Activated naive CD4-positive, alpha-beta T cell treated with anti-CD3 and anti-CD28 coated beads, Interleukin-2, amount 50 U/mL, for 24 hours (primary cell): ENCODE data around the gene SLC23A2.
A peak's percentile ranks its signal among the peaks of the same experiment; 100 is the strongest.

ENCODE experiments used
- H3K27ac Mint-ChIP-seq: one replicate; pipeline ENCODE4 v1.8.0; 2021; ENCODE audit warnings: mild to moderate bottlenecking, mixed read lengths
- H3K27me3 Mint-ChIP-seq: one replicate; pipeline ENCODE4 v1.8.0; 2021; ENCODE audit warnings: mixed read lengths
- H3K36me3 Mint-ChIP-seq: one replicate; pipeline ENCODE4 v1.8.0; 2021; ENCODE audit warnings: mixed read lengths
- H3K4me1 Mint-ChIP-seq: one replicate; pipeline ENCODE4 v1.8.0; 2021; ENCODE audit warnings: mixed read lengths
- H3K4me3 Mint-ChIP-seq: one replicate; pipeline ENCODE4 v1.8.0; 2021; ENCODE audit warnings: mild to moderate bottlenecking, mixed read lengths
- H3K9me3 Mint-ChIP-seq: one replicate; pipeline ENCODE4 v1.8.0; 2021; ENCODE audit warnings: mixed read lengths

SLC23A2 gene

GRCh38 chr20:4957187-4957586 is 44.1 kb downstream of the SLC23A2 start:
- Mint-ChIP-seq H3K9me3 (no peaks in the 10 kb centered on the region), H3K27ac (no peak overlapping the region), H3K4me1 (peaks cover 21% of the 10 kb centered on the region), H3K36me3 (peaks cover 2% of the 10 kb centered on the region), H3K27me3 (no peaks in the 10 kb centered on the region), H3K4me3 (no peak overlapping the region)

- no peak overlapping the region for H3K4me3 Mint-ChIP-seq
- no peak overlapping the region for H3K27ac Mint-ChIP-seq
- no peaks in the 10 kb centered on the region for H3K9me3 Mint-ChIP-seq
- H3K27me3 Mint-ChIP-seq, result no peaks in the 10 kb centered on the region
- peaks cover 13% of the 10 kb centered on the region for H3K4me1 Mint-ChIP-seq
- H3K36me3 Mint-ChIP-seq, result peaks cover 4% of the 10 kb centered on the region
Observed at GRCh38 chr20:4956200-4956810, 45.0 kb downstream of the SLC23A2 start.

GRCh38 chr20:4953881-4954280 is 47.4 kb downstream of the SLC23A2 start:
- no peaks in the 10 kb centered on the region for H3K9me3 Mint-ChIP-seq

GRCh38 chr20:4952229-4952628 is 49.1 kb downstream of the SLC23A2 start:
- Mint-ChIP-seq H3K36me3 (peaks cover 4% of the 10 kb centered on the region), H3K4me1 (peaks cover 19% of the 10 kb centered on the region)

More at GRCh38 chr20:4953881-4954280, 47.4 kb downstream of the SLC23A2 start:
- Mint-ChIP-seq H3K27me3 (no peaks in the 10 kb centered on the region), H3K4me1 (peaks cover 15% of the 10 kb centered on the region), H3K4me3 (no peak overlapping the region), H3K27ac (no peak overlapping the region), H3K36me3 (peaks cover 4% of the 10 kb centered on the region)

GRCh38 chr20:4951299-4951698 is 50.0 kb downstream of the SLC23A2 start:
- no peak overlapping the region for H3K4me3 Mint-ChIP-seq
- no peaks in the 10 kb centered on the region for H3K9me3 Mint-ChIP-seq
- H3K4me1 Mint-ChIP-seq, result peaks cover 22% of the 10 kb centered on the region
- peaks cover 4% of the 10 kb centered on the region for H3K36me3 Mint-ChIP-seq
- no peak overlapping the region for H3K27ac Mint-ChIP-seq
- H3K27me3 Mint-ChIP-seq, result no peaks in the 10 kb centered on the region

More at GRCh38 chr20:4952229-4952628, 49.1 kb downstream of the SLC23A2 start:
- Mint-ChIP-seq H3K27ac (no peak overlapping the region), H3K4me3 (no peak overlapping the region), H3K27me3 (no peaks in the 10 kb centered on the region), H3K9me3 (no peaks in the 10 kb centered on the region)

GRCh38 chr20:4950841-4951240 is 50.5 kb downstream of the SLC23A2 start:
- H3K36me3 Mint-ChIP-seq, result peaks cover 4% of the 10 kb centered on the region
- no peaks in the 10 kb centered on the region for H3K9me3 Mint-ChIP-seq
- H3K27ac Mint-ChIP-seq, result no peak overlapping the region
- no peaks in the 10 kb centered on the region for H3K27me3 Mint-ChIP-seq
- H3K4me1 Mint-ChIP-seq, result peaks cover 18% of the 10 kb centered on the region
- no peak overlapping the region for H3K4me3 Mint-ChIP-seq

- H3K27ac Mint-ChIP-seq, result no peak overlapping the region
- peaks cover 4% of the 10 kb centered on the region for H3K36me3 Mint-ChIP-seq
- no peaks in the 10 kb centered on the region for H3K27me3 Mint-ChIP-seq
- H3K4me1 Mint-ChIP-seq, result peaks cover 19% of the 10 kb centered on the region
- H3K4me3 Mint-ChIP-seq, result no peak overlapping the region
- H3K9me3 Mint-ChIP-seq, result no peaks in the 10 kb centered on the region
Observed at GRCh38 chr20:4950437-4950836, 50.9 kb downstream of the SLC23A2 start.

GRCh38 chr20:4949833-4950178 is 51.5 kb downstream of the SLC23A2 start:
- no peaks in the 10 kb centered on the region for H3K9me3 Mint-ChIP-seq
- H3K4me3 Mint-ChIP-seq, result no peak overlapping the region
- no peaks in the 10 kb centered on the region for H3K27me3 Mint-ChIP-seq
- H3K4me1 Mint-ChIP-seq, result peaks cover 25% of the 10 kb centered on the region
- H3K27ac Mint-ChIP-seq, result peak overlapping the region; percentile 71
- peaks cover 5% of the 10 kb centered on the region for H3K36me3 Mint-ChIP-seq

GRCh38 chr20:4947817-4948559 is 53.3 kb downstream of the SLC23A2 start:
- no peak overlapping the region for H3K4me3 Mint-ChIP-seq
- H3K27ac Mint-ChIP-seq, result no peak overlapping the region
- no peaks in the 10 kb centered on the region for H3K27me3 Mint-ChIP-seq
- peaks cover 28% of the 10 kb centered on the region for H3K4me1 Mint-ChIP-seq
- H3K9me3 Mint-ChIP-seq, result no peaks in the 10 kb centered on the region
- H3K36me3 Mint-ChIP-seq, result peaks cover 5% of the 10 kb centered on the region

- H3K4me1 Mint-ChIP-seq, result peaks cover 38% of the 10 kb centered on the region
- H3K27me3 Mint-ChIP-seq, result no peaks in the 10 kb centered on the region
- no peaks in the 10 kb centered on the region for H3K9me3 Mint-ChIP-seq
- H3K27ac Mint-ChIP-seq, result no peak overlapping the region
- H3K4me3 Mint-ChIP-seq, result no peak overlapping the region
- H3K36me3 Mint-ChIP-seq, result peaks cover 1% of the 10 kb centered on the region
Observed at GRCh38 chr20:4946986-4947385, 54.3 kb downstream of the SLC23A2 start.

GRCh38 chr20:4946585-4946984 is 54.7 kb downstream of the SLC23A2 start:
- no peak overlapping the region for H3K4me3 Mint-ChIP-seq
- no peaks in the 10 kb centered on the region for H3K27me3 Mint-ChIP-seq

GRCh38 chr20:4944518-4945313 is 56.6 kb downstream of the SLC23A2 start:
- Mint-ChIP-seq H3K9me3 (no peaks in the 10 kb centered on the region), H3K27ac (no peak overlapping the region), H3K4me3 (no peak overlapping the region), H3K36me3 (peaks cover 1% of the 10 kb centered on the region), H3K27me3 (no peaks in the 10 kb centered on the region), H3K4me1 (peaks cover 47% of the 10 kb centered on the region)

More at GRCh38 chr20:4946585-4946984, 54.7 kb downstream of the SLC23A2 start:
- Mint-ChIP-seq H3K36me3 (peaks cover 1% of the 10 kb centered on the region), H3K4me1 (peaks cover 42% of the 10 kb centered on the region), H3K9me3 (no peaks in the 10 kb centered on the region), H3K27ac (no peak overlapping the region)

GRCh38 chr20:4942331-4942730 is 59.0 kb downstream of the SLC23A2 start:
- Mint-ChIP-seq H3K4me1 (peaks cover 43% of the 10 kb centered on the region), H3K27ac (no peak overlapping the region), H3K36me3 (peaks cover 1% of the 10 kb centered on the region), H3K27me3 (no peaks in the 10 kb centered on the region), H3K4me3 (no peak overlapping the region), H3K9me3 (no peaks in the 10 kb centered on the region)

- Mint-ChIP-seq H3K27me3 (no peaks in the 10 kb centered on the region), H3K4me1 (peaks cover 29% of the 10 kb centered on the region), H3K4me3 (no peak overlapping the region), H3K9me3 (no peaks in the 10 kb centered on the region), H3K27ac (no peak overlapping the region), H3K36me3 (no peaks in the 10 kb centered on the region)
Observed at GRCh38 chr20:4937407-4938319, 63.6 kb downstream of the SLC23A2 start.

- Mint-ChIP-seq H3K27ac (no peak overlapping the region), H3K9me3 (no peaks in the 10 kb centered on the region)
Observed at GRCh38 chr20:4936851-4937406, 64.4 kb downstream of the SLC23A2 start.

More at GRCh38 chr20:4936851-4937406, 64.4 kb downstream of the SLC23A2 start:
- no peak overlapping the region for H3K4me3 Mint-ChIP-seq
- H3K4me1 Mint-ChIP-seq, result peaks cover 22% of the 10 kb centered on the region
- H3K27me3 Mint-ChIP-seq, result no peaks in the 10 kb centered on the region
- no peaks in the 10 kb centered on the region for H3K36me3 Mint-ChIP-seq
